Measurements from ENCODE around the gene NAGPA.

DNA sequence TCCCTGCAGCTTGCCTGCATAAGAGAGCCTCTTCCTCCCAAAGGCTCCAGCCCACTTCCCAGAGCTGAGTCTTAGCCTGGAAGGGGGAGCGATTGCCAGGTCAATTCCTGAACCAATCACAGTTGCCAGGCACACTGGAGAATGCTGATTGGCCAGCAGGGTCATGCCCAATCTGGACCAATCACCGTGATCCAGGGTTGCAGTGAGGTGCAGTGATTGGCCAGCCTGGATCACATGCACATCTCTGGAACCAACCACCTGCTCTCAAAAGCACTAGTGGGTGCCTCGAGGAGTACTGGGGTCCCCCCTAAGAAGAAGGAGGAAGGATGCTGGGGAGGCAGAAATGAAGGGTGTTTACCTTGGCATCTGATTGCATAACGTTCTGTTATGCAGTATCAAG, 18.4 kb downstream of the NAGPA start:
- TF ChIP-seq, protein P1, sequence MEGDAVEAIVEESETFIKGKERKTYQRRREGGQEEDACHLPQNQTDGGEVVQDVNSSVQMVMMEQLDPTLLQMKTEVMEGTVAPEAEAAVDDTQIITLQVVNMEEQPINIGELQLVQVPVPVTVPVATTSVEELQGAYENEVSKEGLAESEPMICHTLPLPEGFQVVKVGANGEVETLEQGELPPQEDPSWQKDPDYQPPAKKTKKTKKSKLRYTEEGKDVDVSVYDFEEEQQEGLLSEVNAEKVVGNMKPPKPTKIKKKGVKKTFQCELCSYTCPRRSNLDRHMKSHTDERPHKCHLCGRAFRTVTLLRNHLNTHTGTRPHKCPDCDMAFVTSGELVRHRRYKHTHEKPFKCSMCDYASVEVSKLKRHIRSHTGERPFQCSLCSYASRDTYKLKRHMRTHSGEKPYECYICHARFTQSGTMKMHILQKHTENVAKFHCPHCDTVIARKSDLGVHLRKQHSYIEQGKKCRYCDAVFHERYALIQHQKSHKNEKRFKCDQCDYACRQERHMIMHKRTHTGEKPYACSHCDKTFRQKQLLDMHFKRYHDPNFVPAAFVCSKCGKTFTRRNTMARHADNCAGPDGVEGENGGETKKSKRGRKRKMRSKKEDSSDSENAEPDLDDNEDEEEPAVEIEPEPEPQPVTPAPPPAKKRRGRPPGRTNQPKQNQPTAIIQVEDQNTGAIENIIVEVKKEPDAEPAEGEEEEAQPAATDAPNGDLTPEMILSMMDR (IDR thresholded peaks at IDR 0.05; ENCODE audit: low read length): no peak
- no peak for TF ChIP-seq EZH2 (IDR thresholded peaks at IDR 0.05; ENCODE audit: borderline replicate concordance, low read length)

Data from OCI-LY1 (cell line).